HG02973 (cell line): ENCODE data around the gene TCP11X1.
"Not testable (repeated sequence)": the region's sequence is repeated elsewhere in the genome, so short reads cannot be mapped to it uniquely, and the experiment has no call there.

Experiments
- ATAC-seq: cut with Tn5 transposase; IDR thresholded peaks from one replicate; pipeline ENCODE4 v1.9.1; 2021; ENCODE audit warnings: moderate library complexity; ENCODE audit not compliant: unreplicated experiment

Gene TCP11X1

DNA sequence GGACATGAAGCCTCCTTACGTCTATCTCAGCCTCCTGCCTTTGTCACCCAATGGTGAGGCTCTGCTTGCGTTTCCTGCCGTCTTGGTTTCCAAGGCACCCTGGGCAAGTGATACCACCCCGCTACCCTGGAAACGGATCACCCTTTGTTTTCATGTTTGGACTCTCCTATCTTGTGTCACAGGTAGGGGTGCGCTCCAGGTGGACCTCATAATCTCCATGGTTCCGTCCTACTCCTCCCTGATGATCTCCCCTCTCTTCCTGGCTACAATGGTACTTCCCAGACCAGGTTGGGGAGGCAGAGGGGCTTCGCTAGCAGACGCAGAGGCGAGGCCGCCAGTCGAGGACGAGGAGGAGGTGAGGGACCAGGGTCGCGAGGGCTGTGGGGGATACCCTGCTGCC is at the start of gene TCP11X1:
TSS of gene TCP11X1 (plus strand) at position 316 of the 400 bp plus-strand sequence.
- ATAC-seq, result not testable (repeated sequence)

DNA sequence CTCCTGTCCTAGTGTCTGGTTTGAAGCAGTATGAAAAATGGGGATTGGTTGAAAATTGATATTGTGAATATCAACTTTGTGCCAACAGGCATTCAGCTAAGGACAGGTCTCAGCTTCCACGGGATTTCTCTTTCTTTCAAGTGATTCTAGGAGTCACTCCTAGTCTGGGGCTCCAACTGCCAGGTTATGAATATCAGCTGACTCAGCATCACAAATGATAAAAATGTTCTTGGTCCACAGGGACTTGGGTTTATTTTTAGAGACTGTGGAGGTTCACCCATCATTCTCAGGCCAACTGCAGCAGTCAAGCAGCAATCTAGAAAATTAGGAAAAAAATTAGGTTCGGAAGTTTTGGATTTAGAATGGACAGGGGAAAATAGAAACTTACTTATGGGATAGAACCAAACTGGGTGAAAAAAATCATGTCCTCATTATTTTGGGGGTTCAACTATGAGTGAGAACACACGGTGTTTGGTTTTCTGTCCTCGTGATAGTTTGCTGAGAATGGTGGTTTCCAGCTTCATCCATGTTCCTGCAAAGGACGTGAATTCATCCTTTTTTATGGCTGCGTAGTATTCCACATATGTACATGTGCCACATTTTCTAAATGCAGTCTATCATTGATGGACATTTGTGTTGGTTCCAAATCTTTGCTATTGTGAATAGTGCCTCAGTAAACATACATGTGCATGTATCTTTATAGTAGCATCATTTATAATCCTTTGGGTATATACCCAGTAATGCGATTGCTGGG is 29.0 kb upstream of the TCP11X1 start:
- no peak for ATAC-seq

DNA sequence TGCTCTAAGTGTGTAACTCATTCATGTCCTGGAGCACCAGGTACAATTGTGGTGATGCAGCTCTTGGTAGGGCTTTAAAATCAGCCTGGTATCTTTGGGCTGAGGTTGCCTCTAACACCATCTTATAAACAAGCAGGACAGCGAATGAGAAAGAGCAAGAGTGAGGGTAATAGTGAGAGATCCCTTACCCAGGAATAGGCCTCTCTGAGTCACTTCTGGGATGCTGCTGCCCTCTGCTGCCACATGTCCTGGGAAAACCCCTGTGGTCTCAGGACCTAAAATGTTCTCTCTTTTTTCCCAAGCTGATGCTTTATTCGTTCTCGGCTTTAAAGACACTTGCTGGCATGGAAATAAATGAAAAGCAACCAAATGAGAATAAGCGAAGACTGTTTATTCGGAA is 7.2 kb upstream of the TCP11X1 start:
- not testable (repeated sequence) for ATAC-seq

DNA sequence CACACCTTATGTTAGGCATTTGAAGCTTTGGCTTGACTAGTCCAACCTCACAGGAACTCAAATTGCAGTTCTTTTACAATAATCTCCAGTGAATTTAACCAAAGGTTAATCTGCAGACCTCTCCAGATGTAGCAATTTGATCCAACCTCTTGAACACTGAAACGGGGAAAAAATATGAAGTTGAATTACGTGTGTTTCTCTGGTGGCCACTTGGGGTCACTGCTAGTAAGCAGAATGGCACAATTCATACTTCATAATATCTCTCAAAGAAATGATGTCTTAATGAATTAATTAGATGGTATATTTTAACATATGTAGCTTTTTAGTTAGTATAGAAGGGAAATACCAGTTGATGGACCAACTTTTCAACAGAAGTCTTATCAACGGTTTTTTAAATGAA is 1.4 kb downstream of the TCP11X1 start:
- not testable (repeated sequence) for ATAC-seq

DNA sequence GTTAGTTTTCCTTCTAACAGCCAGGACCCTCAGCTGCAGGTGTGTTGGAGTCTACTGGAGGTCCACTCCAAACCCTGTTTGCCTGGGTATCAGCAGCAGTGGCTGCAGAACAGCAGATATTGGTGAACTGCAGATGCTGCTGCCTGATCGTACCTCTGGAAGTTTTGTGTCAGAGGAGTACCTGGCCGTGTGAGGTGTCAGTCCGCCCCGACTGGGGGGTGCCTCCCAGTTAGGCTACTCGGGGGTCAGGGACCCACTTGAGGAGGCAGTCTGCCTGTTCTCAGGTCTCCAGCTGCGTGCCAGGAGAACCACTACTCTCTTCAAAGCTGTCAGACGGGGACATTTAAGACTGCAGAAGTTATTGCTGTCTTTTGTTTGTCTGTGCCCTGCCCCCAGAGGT is 20.6 kb downstream of the TCP11X1 start:
- ATAC-seq, result not testable (repeated sequence)

DNA sequence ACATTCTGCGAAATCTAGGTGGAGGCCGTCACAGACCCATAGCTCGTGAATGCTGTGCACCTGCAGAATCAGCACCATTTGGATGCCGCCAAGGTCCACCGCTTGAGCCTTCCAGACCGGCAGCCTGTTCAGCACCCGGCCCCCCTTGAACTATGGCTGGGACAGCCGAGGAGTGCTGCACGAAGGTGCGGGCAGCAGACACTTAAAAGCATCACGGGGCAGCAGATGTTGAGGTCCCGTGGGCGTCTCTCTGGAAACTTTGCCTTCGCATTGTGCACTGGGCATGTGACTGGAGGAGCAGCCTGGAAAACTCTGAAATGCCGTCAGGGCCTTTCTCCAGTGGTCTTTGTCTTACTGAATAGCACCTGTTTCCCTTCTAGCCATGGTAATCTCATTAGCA is 25.2 kb downstream of the TCP11X1 start:
- ATAC-seq, result not testable (repeated sequence)

DNA sequence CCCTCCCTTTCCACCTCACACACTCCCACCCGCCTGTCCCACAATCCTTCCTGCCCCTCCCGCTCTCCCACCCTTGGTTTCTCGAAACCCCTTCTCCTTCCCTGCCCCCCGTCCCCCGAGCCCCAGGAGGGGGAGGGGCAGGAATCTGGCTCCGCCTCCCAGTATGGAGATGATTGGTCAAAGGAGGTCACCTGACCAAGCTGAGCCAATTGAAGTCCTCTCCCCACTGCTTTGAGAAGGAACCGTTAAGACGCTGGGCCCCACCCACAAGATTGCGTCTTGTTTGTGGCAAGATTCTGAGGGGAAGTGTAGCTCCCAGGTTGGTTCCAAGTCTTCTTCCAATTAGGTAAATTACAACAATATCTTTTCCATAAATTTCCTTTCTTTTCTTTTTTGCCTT is 31.8 kb downstream of the TCP11X1 start, which contains the start of gene NXF2:
TSS of gene NXF2 (plus strand) at position 275 of the 400 bp plus-strand sequence. CDS start 59,912 bp downstream, outside the sequence.
- not testable (repeated sequence) for ATAC-seq

DNA sequence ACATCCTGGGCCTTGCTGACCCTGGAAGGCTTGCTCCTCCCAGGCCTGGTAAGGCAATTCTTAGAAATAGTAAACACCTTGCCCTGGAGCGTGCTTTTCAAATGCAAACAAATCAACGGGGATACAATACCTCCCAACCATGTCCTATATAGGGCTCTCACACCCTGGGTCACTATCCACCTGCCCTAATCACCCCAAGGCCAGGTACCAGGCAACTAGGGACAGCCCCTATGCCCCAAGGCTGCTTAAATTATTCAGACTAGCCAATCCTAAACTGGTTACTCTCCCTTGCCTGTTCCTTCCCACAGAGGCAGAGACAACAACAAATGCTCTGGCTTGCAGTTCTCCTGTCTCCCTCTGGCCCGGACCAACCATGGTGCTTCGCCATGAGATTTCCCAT is 57.1 kb downstream of the TCP11X1 start:
- not testable (repeated sequence) for ATAC-seq
